ENCODE data around the gene CACTIN. TPM values are rescaled to one million over a fixed set of nuclear protein-coding genes. Genes with fewer than 3 reads are reported as not detected.
A peak's percentile ranks its signal among the peaks of the same experiment; 100 is the strongest.

The CACTIN gene
- total and polyA plus RNA-seq, 2 of the 4 experiments (the other 2 are of a cell fraction): 10.8 to 19.5 TPM

DNA sequence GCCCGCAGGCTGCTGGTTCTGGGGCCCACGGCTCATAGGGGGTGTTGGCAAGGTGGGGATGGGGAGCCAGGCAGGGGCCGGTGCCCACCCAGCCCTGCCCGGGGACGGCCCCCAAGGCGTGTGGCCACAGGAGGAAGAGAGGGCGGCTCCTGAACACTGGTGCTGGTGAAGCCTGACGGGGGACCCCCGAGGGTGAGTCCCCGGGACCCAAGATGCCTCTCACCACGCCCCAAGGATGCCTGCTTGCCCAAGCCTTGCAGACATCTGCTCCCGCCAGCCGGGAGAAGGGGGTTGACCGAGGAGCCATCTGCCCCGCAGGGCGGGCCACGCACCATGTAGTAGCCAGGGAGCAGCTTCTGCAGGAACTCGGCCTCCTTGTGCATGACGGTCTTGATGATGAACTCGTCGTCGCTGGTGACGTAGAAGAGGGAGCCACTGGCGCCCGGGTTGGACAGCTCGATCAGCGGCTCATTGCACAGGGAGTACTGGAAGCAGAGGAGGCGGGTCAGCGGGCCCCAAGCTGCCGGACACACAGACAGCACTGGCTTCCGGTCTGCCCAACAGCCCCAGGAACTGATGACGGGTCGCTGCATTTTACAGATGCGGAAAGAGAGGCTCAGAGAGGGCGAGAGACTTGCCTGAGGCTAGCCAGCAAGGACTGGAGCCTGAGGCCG is 29.6 kb upstream of the CACTIN start:
- H2BK15ac ChIP-seq (ENCODE audit: low read depth, low read length): peak overlapping the region; percentile 28; the same call in 1 of the 3 replicates
- H3K9me3 ChIP-seq (ENCODE audit: control insufficient read depth, insufficient read depth, low read length): no peaks in the 10 kb centered on the region
- H3K36me3 ChIP-seq (ENCODE audit: control insufficient read depth, insufficient read depth, low read length): peaks cover 67% of the 10 kb centered on the region
- no peak overlapping the region; the same call in 1 of the 2 replicates for H3K18ac ChIP-seq (ENCODE audit: low read depth, low read length)
- peak overlapping the region; percentile 96 for H2AFZ ChIP-seq (replicated peaks; ENCODE audit: low read length, poor library complexity)
- H2BK120ac ChIP-seq (ENCODE audit: low read depth, low read length): peak overlapping the region; percentile 19
- CTCF ChIA-PET: no interaction called here
- H3K4me3 ChIP-seq (ENCODE audit: insufficient read depth, low read depth, low read length): no peak overlapping the region
- no peak overlapping the region for H3K9ac ChIP-seq (ENCODE audit: low read depth, low read length)
- in situ Hi-C loops (cut with MboI; ENCODE audit: low sequenced_read_pairs) (no loop called here), intact Hi-C loops (cut with micrococcal nuclease) (no loop called here), dilution Hi-C loops (cut with HindIII; ENCODE audit: low sequenced_read_pairs, unreplicated experiment) (no loop called here)
- 0 out of 2 replicates have a peak overlapping the region, but pooled peaks have one; percentile 29 for H2BK20ac ChIP-seq (ENCODE audit: low read depth, low read length)
- peak overlapping the region; percentile 82 for H2BK5ac ChIP-seq (ENCODE audit: low read depth, low read length, poor library complexity, severe bottlenecking)
- POLR2A ChIA-PET (ENCODE audit: unreplicated experiment): no interaction called here
- no peak overlapping the region for H3K56ac ChIP-seq (ENCODE audit: extremely low read depth, insufficient read depth, low read length)
- H3K14ac ChIP-seq (replicated peaks; ENCODE audit: low read depth, low read length): no peak overlapping the region
- peak overlapping the region in 1 of 2 experiments; percentile 24; a peak in 2 of 4 replicates for H4K8ac ChIP-seq (ENCODE audit: low read depth in 2 of 2, low read length in 2 of 2)
- no TSS peak for BruUV-seq (replicated peaks)
- no peaks in the 10 kb centered on the region for H3K27me3 ChIP-seq (ENCODE audit: control insufficient read depth, insufficient read depth, low read length)
- ATAC-seq (ENCODE audit: low read depth): peak; percentile 10; the same call in 1 of the 2 replicates
- peaks cover 3% of the 10 kb centered on the region for H3K4me1 ChIP-seq (ENCODE audit: control insufficient read depth, insufficient read depth, low read length)
- H4K20me1 ChIP-seq (ENCODE audit: insufficient read depth, low read length): no peaks in the 10 kb centered on the region
- no peak overlapping the region; the same call in 1 of the 2 replicates for H4K5ac ChIP-seq (ENCODE audit: low read depth, low read length)
- H2AK9ac ChIP-seq (replicated peaks; ENCODE audit: low read depth, low read length, poor library complexity): peak overlapping the region; percentile 98
- H3K23ac ChIP-seq (ENCODE audit: low read depth, low read length): no peak overlapping the region
- TF ChIP-seq CHD1 (IDR thresholded peaks at IDR 0.05; ENCODE audit: low read depth, low read length) (no peak), MXI1 (IDR thresholded peaks at IDR 0.05; ENCODE audit: borderline replicate concordance, low read depth, low read length) (no peak), FOS (IDR thresholded peaks at IDR 0.05; ENCODE audit: low read depth, low read length) (no peak), BHLHE40 (IDR thresholded peaks at IDR 0.05; ENCODE audit: low read depth, low read length) (no peak)
- TF ChIP-seq, protein P1, sequence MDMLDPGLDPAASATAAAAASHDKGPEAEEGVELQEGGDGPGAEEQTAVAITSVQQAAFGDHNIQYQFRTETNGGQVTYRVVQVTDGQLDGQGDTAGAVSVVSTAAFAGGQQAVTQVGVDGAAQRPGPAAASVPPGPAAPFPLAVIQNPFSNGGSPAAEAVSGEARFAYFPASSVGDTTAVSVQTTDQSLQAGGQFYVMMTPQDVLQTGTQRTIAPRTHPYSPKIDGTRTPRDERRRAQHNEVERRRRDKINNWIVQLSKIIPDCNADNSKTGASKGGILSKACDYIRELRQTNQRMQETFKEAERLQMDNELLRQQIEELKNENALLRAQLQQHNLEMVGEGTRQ (IDR thresholded peaks at IDR 0.05; ENCODE audit: low read depth, low read length): no peak
- H3K4ac ChIP-seq (ENCODE audit: low read depth, low read length): peak overlapping the region; percentile 33; the same call in 1 of the 2 replicates
- peak overlapping the region; percentile 66 for H3K27ac ChIP-seq (ENCODE audit: insufficient read depth, low read length)
- peaks cover 3% of the 10 kb centered on the region; the same call in 1 of the 2 replicates for H3K9me1 ChIP-seq (ENCODE audit: insufficient read depth, low read length)
- peak overlapping the region; percentile 62; the same call in 1 of the 2 replicates for H4K91ac ChIP-seq (ENCODE audit: insufficient read depth, low read depth, low read length)
- 89% methylated on average over 31 of the region's 36 CpGs; no CpG with 5 or more reads in 1 of the 2 experiments for WGBS, 2 experiments (ENCODE audit: extremely low coverage in 2 of 2, insufficient read length in 1 of 2)
- H2AK5ac ChIP-seq (ENCODE audit: low read depth, low read length): peak overlapping the region; percentile 42
- peaks cover 6 to 16% of the 10 kb centered on the region in 2 experiments for H3K79me1 ChIP-seq (ENCODE audit: low read depth in 1 of 2, low read length in 2 of 2)
- DNase-seq: peak; percentile 13
- H3K4me2 ChIP-seq (ENCODE audit: low read depth, low read length): no peak overlapping the region

Measured in IMR-90 (cell line).